Gastrocnemius medialis (tissue), 4 donors: ENCODE measurements around the gene MNS1.

Experiments
- CTCF ChIP-seq, 5 experiments: fragments of 450-650 bp in 3 of 5; fragments of 200-600 bp in 2 of 5; sonication (generic) in 2 of 5; IDR thresholded peaks in 4 of 5; conservative IDR thresholded peaks in 1 of 5; 1 replicate in 4 of 5; 2 replicates in 1 of 5; pipeline ENCODE4 v1.5.1; 2016 to 2019; ENCODE audit warnings: antibody characterized with exemption in 5 of 5, mild to moderate bottlenecking in 3 of 5, moderate library complexity in 3 of 5
- POLR2A ChIP-seq, 2 donors: fragments of 450-650 bp; IDR thresholded peaks; one replicate each; pipeline ENCODE4 v1.6.1; 2017; ENCODE audit warnings: antibody characterized with exemption in 2 of 2, mild to moderate bottlenecking in 2 of 2, moderate library complexity in 2 of 2

GRCh38 chr15:56428821-56429458 lies 36.0 kb downstream of the MNS1 start:
- TF ChIP-seq CTCF (IDR thresholded peaks at IDR 0.05 in 4 of 5, conservative IDR thresholded peaks at IDR 0.05 in 1 of 5) (peak in 2 of 5 experiments; percentile 28 to 32), POLR2A (IDR thresholded peaks at IDR 0.05) (no peak)
